ENCODE data around the gene TSPAN9.
A peak's percentile ranks its signal among the peaks of the same experiment; 100 is the strongest.

TSPAN9 gene, protein sequence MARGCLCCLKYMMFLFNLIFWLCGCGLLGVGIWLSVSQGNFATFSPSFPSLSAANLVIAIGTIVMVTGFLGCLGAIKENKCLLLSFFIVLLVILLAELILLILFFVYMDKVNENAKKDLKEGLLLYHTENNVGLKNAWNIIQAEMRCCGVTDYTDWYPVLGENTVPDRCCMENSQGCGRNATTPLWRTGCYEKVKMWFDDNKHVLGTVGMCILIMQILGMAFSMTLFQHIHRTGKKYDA

DNA sequence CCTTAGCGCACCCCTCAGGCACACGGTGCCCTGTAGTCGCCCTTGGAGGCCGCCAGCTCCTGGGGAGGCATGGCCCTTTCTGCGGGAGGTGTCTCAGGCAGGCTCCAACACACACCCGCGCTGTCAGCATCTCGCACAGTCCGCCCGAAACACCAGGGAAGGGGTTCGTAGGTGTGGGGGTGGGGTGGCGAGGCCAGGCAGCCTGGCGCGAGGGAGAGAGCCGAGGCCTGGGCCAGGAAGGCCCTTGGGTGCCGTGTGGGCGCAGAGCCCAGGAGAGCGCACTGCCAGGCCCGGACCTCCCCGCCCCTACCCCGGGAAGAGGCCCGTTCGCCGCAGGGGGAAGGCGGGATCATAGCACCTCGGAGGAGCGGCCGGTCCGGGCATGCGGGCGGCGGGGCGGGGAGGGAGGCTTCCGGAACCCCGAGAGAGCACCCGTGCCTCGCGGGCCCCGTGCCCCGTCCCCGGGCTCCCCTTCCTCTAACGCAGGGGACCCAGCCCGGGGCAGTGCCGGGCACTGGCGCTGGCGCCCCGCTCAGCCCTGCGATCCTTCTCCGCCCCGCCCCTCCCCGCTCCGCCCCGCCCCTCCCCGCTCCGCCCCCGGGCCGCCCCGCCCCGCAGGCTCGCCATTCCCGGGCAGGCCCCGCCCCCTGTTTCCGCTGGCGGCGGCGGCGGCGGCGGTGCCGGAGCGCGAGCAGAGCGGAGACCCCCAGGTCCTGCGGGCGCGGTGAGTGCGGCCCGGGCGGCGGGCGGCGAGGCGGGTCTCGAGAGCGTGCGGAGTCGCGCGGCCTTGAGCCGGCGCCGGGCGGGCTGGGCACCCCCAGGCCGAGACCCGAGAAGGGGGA, at the start of gene TSPAN9:
Gene TSPAN9 (plus strand): TSS at position 650 of the 842 bp plus-strand sequence. CDS start 123,815 bp downstream, outside the sequence.
- DNase-seq = peak; percentile 47 to 64 (median 55)

DNA sequence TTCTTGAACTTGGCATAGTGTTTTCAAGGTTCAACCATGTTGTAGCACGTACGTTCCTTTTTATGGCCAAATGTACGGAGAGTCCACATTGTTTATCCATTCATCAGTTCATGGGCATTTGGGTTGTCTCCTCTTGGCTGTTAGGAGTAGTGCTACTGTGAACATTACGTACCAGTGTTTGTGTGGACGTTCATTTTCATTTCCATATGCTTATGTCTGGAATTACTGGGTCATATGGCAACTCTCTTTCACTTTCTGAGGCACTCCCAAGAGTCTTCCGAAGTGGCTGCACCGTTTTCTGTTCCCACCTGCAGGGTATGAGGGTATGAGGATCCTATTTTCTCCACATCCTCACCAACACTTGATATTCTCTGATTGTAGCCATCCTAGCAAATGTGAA, 49.1 kb upstream of the TSPAN9 start:
- DNase-seq = no peak

DNA sequence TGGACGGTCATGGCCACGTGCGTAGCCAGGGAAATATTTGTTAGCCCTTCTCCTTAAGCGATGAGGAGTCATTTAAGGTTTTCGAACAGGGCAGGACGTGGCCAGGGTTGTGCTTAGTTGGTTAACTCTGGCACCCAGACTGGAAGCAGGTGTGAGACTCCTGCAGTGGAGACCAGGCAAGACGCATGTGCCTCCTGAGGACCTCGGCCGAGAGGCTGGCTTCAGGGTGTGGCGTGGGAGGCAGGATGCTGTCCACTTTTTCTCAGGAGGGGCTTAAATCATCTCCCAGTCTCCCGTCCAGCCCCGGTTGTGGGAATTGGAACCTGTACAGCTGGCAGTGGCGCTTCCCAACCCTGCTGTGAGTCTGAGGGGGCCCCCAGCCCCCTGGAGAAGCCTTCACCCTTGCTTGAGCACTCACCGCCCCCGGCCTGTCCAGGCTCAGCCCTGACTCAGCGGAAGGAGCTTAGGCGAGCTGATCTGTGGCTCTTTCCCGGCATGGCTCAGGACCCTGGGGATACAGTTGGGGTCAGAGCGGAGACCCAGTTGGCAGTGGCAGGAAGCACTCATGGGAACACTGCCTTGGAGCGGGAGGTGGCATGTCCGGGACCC, 46.3 kb upstream of the TSPAN9 start:
- DNase-seq = no peak

DNA sequence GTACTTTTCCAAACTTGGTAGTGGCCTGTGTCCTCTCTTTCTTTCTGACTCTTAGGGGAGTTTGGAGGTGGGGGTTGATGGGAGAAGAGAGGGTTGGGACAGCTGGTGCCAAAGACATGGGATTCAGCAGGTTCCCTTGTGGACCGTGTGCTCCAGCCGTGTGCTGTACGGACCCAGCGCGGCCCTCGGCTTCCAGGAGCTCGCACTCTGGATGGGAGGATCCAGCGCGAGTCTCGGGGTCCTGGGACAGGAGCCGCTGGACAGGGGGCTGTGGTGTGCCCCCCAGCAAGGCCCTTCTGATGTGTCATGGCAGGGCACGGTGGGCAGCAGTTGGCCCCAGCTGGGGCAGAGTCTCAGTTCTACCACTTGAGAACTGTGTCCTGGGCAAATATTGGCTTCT, 45.0 kb upstream of the TSPAN9 start:
- DNase-seq = no peak

DNA sequence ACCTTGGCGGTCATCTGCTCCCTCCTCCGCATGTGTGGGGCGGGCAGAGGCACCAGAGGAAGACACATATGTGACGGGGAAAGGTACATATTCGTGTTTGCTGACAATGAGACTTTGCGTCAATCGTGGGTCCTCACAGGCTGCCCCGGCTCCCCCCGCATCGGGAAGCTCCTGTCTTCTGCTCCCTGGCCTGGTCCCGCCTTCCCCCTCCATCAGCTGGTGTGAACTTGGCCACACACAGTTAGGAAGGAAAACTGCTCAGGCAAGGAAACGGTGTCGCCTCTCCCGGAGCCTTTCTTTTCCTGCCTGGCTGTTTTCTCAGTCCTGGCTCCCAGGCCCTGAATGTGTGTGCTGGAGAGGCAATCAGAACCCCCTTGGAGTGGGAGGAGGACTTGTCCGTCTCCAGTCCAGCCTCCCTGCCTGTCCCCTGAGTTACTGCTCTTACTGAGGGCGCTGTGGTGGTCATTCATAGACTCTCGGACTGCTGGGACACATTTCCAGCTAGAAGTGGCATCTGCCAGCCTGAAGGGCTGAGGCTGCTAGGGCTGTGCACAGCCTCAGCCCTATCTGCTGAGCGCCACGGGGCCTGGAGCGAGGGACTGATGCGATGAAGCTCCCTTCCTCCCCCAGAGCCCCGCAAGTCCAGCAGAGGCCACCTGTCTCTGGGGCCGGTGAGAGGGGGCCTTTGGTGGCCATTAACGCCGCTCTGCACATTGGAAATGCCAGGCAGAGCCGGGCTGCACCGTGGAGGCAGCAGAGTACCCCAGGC, 44.2 kb upstream of the TSPAN9 start:
- DNase-seq = no peak

DNA sequence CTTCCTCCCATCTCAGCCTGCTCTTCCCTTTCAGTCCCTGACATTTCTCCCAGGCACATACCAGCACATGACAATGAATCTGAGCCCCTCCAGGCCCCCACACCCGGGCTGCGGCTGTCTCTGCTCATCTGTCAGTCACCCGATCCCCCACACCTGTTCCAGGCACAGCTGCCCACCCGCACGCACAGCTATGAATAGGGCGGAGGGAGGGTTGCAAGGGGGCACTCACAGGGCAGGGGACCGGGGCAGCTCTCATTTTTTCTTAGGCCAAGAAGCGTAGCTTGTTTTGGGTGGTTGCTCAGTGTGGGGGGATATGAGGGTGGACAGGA, 43.7 kb upstream of the TSPAN9 start:
- no peak for DNase-seq

DNA sequence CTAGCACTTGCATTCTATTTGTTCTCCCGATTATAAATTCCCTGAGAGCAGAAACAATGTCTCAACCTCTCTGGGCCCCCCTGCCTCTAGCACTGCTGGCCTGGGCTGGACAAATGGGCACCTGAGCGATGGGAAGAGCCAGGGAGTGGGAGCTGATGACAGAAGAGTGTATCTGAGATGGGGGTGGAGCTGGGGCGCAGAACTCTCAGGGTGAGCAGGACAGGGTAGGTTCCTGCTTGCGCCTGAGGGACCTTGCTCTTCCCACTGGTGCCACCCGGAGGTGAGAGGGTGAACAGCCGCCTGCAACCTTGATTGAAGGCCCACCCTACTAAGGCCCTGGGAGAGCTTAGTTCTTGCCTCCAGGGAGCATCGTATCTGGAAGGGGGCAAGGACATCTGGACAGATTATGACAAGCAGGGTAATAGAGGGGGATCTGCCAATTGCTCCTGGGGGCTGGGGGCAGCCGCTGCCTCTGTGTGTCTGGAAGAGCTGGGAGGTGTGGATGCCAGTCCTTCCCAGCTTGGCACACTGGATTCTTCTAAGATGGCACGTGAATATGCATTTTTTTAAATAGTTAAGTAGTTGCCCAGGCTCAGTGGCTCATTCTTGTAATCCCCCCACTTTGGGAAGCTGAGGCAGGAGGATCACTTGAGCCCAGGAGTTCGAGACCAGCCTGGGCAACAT, 43.0 kb upstream of the TSPAN9 start:
- peak in 2 of 4 experiments; percentile 7 to 12 for DNase-seq

DNA sequence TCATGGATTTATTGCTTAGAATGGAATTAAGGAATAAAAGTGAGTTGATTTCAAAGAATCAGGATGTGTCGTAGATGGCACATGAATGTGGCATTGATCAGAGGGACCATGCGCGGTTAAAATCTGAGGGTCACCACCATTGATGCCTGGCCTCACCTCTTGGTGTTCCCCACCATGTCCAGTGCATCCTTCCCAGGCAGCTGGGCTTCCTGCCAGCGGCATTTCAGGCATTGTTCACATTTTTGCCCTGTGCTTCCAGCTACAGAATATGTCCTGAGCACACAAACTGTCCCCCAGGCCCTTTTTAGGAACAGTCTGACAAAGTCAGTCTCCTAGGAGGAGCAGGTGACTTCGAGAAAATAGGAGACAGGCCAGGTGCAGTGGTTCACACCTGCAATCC, 42.0 kb upstream of the TSPAN9 start:
- no peak for DNase-seq

DNA sequence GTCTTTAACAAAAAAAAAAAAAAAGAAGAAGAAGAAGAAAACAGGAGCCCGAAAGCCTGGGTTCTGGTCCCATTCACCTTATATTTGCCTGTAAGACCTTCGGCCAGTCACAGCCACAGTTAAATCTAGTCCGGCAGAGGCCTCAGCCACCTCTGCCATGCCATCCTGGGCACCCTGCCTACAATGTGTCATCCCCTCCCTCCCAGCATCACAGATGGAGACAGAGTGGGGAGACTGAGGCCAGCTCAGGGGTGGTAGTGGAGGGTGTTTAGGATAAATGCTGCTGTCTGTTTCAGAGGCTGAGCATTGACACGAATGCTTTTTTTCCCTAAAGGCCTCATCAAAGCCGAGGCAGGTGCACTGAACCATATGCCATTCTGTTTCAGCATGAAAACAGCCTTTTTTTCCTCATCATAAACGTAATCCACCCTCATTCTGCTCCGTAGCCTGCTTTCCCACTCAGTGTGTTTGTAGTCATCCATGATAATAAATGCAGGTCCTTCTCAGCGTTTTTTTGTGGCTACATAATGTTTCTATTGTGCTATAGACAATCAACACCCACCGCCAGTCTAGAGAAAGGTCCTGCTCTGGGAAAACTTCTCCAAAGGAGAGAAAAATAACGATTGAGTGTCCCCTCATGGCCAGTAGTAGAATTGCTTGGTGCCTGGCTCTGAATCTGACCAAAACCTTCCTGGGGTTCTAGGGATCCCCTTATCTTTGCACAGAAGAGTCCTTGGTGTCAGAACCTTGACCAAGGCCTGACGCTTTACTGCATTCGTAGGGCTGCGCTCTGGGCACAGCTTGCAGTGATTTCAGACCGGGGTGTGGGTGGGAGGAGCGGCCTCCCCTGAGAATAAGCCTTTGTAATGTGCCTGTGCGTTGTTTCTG, 41.1 kb upstream of the TSPAN9 start:
- no peak for DNase-seq

DNA sequence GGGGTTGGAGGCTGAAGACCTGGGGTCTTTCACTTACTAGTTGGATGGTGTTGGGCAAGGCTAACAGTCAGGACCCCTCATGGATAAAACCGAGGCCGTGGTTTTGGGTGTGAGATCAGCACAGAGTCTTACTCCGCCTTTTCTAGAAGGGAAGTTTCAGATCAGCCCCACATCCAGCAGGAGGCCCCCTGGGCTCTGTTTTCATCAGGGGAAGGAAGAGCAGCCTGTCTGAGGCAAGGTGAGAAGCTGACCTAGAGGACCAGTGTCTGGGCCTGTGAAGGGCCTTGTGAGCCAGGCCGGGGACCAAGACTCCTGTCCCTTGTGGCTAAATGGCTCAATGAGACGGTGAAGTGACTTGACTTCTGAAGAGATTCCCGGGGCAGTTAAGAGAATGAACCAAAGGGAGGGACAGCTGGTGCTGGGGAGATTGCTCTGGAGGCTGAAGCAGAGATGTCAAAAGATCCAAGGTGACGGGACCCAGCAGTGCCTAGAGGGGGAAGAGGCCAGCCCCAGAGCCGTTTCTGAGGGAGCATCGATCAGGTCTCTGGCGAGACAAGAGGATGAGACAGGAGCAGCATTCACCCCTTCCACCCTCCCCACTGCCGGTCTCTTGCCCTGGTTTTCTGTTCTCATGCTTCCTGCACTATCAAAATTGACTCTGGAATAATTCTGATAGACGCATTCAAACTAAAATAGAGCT, 40.1 kb upstream of the TSPAN9 start:
- no peak for DNase-seq

DNA sequence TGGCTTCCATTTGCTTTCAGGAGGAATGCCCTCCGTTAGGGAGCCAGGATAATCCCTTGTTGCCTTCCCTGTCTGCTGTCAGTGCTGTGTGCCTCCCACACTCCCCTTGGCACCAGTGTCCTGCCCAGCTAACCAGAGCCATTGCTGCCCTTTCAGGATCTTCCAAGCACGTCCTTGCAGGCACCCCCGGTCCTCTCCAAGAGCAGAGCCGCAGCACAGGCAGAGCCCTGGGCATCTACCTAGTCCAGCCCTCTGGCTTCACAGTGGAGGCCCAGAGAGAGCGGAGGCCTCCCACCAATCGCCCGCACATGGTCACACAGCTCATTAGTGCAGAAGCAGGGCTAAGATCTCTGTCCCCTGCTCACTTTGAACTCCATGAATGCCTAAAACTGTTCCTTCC, 39.0 kb upstream of the TSPAN9 start:
- no peak for DNase-seq

DNA sequence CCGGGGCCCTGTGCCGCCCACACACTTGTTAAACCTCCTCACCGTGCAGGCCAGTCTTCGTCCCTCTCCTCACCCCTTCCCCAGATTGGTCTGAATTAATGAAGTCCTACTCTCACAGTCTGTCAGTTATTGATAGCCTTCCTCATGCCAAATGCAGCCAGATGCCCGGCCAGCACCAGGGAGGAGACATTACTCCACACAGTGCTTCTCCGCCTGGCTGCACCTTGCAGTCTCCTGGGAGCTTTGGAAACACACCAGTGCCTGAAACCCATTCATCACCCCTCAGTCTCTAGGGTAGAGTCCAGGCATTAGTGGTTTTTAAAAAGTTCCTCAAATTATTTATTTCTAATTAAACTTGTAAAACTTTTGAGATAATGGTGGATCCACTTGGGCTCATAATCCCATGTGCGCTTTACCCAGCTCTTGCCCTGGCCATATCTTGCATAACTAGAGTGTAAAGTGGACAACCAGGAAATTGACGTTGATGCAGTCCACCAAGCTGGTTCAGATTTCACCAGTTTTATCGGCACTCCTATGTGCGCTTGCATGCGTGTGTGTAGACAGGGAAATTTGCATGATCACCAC, 38.2 kb upstream of the TSPAN9 start:
- no peak for DNase-seq

DNA sequence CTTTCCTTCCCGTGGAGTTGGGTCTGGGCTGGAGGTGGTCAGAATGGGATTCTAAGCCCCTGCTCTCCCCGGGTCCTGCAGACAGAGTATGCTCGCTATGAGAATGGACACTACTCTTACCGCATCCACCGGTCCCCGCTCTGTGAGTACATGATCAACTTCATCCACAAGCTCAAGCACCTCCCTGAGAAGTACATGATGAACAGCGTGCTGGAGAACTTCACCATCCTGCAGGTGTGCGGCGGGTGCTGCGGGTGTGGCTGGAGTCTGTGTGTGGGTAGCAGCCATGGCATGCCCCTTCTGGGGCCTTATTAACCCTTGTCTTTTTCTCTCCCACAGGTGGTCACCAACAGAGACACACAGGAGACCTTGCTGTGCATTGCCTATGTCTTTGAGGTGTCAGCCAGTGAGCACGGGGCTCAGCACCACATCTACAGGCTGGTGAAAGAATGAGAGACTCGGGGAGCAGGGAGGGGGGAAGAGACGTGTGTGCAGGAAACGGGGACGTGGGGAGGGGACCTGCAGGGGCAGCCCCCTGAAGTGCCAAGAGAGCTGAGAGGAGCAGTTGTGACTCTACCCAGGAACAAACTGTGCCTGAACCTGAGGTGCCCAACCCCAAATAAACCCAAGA, 37.0 kb upstream of the TSPAN9 start:
- DNase-seq = no peak

DNA sequence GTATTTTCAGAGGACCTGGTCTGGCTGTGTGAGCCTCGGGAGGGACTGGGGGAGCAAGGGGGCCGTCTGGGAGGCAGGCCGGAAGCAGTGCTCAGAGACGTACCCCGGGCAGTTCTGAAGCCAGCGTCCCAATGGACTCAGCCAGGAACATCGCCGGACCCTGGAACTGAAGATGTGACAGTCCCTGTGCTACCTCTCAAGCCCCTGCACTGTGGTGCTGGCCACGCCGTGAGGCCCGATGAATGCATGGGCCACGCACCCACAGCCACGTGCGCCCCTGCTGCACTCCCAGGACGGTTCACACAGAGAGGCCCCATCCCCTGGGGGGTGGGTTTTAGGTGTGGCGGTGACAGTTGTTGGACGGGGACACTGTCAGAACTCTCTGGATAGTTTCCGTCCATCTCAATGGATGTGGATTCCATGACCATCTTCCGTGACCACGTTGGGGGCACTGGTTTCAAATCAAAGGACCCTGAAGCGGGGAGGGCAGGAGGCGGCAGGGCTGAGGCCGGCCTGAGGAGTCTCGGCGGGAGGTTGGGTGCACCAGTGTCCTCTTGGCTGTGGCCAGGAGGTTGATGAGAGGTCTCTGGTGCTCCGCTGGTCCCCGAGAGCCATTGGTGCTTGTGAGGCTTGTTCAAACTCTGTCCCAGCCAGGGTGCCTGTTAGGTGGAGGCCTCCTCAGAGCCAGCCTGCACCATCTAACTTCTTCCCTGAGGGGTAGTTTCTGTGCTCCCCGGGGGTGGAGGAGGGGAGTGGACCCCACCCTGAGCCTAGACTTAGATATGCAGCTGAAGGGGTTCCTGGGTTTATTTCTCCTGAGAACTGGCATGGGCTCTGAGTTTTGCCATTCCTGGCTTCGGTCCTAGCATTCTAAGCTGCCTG, 36.3 kb upstream of the TSPAN9 start:
- DNase-seq = no peak

DNA sequence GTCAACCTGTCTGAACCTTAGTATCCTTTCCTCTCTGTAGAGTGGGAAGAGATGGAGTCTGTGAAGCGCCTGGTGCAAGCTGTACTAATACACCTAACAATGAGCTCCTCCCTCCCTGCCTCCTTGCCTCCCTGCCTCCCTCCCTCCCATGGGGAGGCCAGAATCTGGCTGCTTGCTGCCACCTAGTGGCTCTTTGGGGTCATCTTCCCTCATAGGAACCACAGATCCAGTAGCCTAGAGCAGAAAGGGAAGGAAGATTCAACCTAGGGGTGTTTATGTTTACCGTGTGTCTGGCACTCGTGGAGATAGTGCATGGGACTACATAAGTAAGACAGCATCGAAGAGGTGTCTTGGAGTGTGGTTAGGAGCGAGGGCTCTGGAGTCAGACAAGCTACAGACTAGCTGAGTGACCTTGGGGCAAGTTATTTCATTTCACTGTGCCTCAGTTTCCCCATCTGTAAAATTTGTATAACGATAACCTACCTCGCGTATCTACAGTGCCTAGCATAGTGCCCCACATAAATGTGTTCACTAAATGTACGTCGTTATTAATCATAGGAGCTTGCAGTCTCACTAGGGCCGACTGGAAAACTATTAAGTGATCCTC, 35.5 kb upstream of the TSPAN9 start:
- no peak for DNase-seq

DNA sequence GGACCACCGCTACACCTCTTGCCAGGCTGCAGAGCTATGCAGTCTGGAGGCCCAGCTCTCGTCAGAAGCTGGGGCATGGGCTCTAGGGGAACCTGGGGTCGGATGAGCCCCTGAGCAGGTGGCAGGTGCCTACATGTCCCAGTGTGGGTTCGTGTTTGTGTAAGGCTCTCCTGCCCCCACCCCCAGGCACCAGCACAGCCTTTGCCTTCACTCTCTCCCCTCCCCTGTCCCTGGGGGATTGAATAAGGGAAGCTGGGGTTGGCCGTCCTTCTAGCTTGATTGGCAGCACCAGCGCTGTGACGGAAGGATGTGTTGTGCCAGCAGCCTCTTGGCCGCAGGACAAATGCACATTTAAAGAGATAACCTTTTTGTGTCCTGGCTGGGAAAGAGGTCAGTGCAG, 34.8 kb upstream of the TSPAN9 start:
- DNase-seq = no peak

DNA sequence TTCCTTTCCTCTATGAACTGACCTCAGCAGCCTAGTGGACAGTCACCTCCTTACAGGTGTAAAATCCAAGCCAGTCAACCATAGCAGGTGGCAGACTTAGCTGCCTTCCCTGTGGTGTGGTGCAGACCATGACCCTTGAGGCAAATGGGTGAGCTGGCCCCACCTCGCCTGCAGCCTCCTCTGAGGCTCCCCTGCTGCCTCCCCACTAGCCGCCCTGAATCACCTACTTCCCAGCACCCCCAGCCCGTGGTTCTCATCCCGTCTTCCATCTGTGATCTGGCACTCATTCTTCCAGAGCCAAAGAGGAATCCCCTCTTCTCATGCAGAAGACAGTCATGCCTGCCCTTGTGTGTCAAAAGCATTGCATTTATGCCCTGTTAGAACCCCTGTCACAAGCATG, 34.4 kb upstream of the TSPAN9 start:
- DNase-seq = no peak

DNA sequence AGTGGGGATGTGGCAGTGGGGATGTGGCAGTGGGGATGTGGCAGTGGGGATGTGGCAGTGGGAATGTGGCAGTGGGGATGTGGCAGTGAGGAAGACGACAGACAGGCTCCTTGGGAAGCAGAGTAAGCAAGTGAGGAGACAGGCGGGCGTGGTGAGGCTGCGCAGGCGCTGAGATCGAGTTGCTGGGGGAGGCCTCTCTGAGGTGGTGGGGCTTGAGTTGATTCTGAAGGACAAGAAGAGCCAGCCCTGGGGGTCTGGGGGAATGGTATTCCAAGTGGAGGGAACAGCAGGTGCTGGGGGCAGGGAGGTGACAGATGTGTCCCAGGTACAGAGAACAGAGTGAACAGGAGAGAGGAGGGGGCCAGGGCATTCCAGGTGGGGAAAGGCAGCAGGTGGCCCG, 33.8 kb upstream of the TSPAN9 start:
- DNase-seq = no peak

DNA sequence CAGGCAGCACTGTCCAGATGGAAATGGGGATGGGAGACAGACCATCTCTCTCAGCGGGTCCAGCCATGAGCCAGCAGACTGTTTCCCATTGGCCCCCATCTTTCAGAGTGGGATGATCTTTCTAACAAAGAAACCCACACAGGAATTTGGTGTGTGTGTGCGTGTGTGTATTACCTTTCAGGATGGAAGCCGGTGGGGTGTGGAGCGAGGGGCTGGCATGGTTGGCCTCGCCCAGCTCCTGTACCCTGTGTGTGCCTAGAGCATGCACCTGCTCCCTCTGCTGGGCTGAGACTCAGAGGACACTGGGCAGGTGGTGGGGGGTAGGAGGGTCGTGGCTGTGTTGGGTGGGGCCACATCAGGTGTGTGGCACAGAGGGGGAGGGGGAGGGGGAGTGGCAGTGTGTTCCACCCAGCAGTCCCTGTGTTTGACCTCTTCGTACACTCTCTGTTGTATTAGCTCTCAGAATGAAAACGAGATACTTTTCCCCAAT, 33.0 kb upstream of the TSPAN9 start:
- DNase-seq = no peak
